ENCODE results near the gene FBXW12. TPM values are rescaled to one million over a fixed set of nuclear protein-coding genes. Genes with fewer than 3 reads are reported as not detected.

The FBXW12 gene
- total RNA-seq, 4 donors from 2014 or later = not detected

DNA sequence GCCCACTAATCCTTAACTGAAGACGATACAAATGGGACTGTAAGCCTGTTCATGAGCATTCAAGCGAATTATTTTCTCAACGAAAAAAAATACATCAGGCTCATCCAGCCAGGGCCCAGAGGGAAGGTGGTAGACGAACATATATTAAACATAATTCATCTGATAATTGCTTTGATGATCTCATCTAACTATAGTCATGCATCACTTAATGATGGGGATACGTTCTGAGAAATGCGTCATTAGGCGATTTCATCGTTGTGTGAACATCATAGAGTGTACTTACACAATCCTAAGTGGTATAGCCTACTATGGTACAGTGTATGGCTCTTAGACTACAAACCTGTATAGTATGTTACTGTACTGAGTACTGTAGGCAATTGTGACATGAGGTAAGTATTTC, 28.6 kb upstream of the FBXW12 start:
- TF ChIP-seq, protein P1, sequence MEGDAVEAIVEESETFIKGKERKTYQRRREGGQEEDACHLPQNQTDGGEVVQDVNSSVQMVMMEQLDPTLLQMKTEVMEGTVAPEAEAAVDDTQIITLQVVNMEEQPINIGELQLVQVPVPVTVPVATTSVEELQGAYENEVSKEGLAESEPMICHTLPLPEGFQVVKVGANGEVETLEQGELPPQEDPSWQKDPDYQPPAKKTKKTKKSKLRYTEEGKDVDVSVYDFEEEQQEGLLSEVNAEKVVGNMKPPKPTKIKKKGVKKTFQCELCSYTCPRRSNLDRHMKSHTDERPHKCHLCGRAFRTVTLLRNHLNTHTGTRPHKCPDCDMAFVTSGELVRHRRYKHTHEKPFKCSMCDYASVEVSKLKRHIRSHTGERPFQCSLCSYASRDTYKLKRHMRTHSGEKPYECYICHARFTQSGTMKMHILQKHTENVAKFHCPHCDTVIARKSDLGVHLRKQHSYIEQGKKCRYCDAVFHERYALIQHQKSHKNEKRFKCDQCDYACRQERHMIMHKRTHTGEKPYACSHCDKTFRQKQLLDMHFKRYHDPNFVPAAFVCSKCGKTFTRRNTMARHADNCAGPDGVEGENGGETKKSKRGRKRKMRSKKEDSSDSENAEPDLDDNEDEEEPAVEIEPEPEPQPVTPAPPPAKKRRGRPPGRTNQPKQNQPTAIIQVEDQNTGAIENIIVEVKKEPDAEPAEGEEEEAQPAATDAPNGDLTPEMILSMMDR (IDR thresholded peaks at IDR 0.05) = no peak
- no peak for TF ChIP-seq POLR2A (IDR thresholded peaks at IDR 0.05)
- no peak for DNase-seq
- Histone ChIP-seq H3K27me3 (no peaks in the 10 kb centered on the region), H3K9me3 (no peaks in the 10 kb centered on the region), H3K4me3 (no peak overlapping the region), H3K27ac (no peak overlapping the region), H3K4me1 (no peaks in the 10 kb centered on the region), H3K36me3 (no peaks in the 10 kb centered on the region)

DNA sequence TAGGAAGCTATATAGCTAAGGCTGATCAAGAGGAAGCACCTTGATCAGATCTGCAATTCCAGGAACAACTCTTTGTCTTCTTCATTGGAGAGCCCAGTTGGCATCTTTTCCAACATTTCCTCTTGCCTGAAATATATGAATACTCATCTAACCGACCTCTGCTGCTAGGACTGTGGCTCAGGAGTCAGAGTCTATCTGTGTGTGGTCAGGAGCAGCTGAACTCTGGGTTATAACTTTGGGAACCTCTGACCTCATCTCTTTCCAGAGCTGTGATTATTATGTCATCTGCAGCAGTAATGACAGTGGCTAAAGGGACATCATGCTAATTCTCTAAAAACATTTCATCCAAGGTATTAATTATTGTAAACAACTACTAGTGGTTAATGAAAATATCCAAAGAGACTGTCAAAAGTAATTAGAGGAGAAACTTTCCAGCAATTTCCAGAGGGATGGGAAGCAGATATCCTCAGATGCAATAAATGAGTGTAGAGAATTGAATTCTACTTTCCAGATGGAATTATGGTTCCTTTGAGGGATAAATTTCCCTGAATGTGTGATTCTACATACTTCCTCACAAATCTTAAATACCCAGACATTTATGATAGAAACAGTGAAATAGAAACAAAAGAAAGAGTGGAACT, 27.0 kb upstream of the FBXW12 start:
- H3K4me3 ChIP-seq = no peak overlapping the region
- TF ChIP-seq, protein P1 (IDR thresholded peaks at IDR 0.05) = no peak
- TF ChIP-seq POLR2A (IDR thresholded peaks at IDR 0.05) = no peak
- no peak overlapping the region for H3K27ac ChIP-seq
- no peaks in the 10 kb centered on the region for H3K27me3 ChIP-seq
- no peak for DNase-seq
- no peaks in the 10 kb centered on the region for H3K4me1 ChIP-seq
- H3K9me3 ChIP-seq = no peaks in the 10 kb centered on the region
- H3K36me3 ChIP-seq = no peaks in the 10 kb centered on the region

DNA sequence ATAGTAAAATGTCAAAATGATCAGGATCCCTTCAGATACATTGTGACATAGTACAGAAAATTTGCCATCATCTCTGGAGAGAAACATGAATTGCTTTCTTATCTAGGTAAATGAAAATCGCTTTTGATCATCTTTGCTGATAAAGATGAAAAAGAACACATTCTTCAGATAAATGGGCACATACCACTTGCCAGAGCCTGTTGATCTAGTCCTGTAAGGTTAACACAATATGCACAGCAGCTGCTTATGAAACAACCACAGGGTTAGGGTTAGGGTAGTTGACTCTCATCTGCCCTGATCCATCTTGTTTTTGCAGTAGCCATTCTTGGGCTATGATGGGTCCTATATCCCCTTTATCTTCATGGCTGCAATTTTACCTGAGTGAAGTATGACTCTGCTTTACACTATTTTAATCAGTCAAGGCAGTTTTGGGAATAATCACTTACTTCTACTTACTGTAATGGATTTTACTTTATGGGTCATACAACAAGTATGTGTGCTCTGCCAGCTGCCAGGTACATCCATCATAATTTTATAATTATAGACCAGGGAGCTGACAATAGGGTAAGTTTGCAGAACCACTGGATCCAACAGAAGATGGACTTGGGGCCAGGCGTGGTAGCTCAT, 26.0 kb upstream of the FBXW12 start:
- Histone ChIP-seq H3K4me3 (no peak overlapping the region), H3K4me1 (no peaks in the 10 kb centered on the region), H3K27ac (no peak overlapping the region), H3K9me3 (no peaks in the 10 kb centered on the region), H3K36me3 (no peaks in the 10 kb centered on the region), H3K27me3 (no peaks in the 10 kb centered on the region)
- no peak for TF ChIP-seq POLR2A (IDR thresholded peaks at IDR 0.05)
- TF ChIP-seq, protein P1 (IDR thresholded peaks at IDR 0.05) = no peak
- DNase-seq = no peak

GRCh38 chr3:48347500-48347899, 24.5 kb upstream of the FBXW12 start:
- DNase-seq = no peak
- H3K4me3 ChIP-seq = no peak overlapping the region

GRCh38 chr3:48352546-48352945, 19.5 kb upstream of the FBXW12 start:
- H3K27me3 ChIP-seq = no peaks in the 10 kb centered on the region
- no peaks in the 10 kb centered on the region for H3K4me1 ChIP-seq
- H3K9me3 ChIP-seq = peaks cover 0 to 3% (median 0%) of the 10 kb centered on the region in 4 donors
- H3K27ac ChIP-seq = no peak overlapping the region
- no peak for TF ChIP-seq POLR2A (IDR thresholded peaks at IDR 0.05)
- TF ChIP-seq, protein P1 (IDR thresholded peaks at IDR 0.05) = no peak
- H3K4me3 ChIP-seq = no peak overlapping the region
- H3K36me3 ChIP-seq = no peaks in the 10 kb centered on the region
- no peak for DNase-seq

More at GRCh38 chr3:48347500-48347899, 24.5 kb upstream of the FBXW12 start:
- Histone ChIP-seq H3K27me3 (no peaks in the 10 kb centered on the region), H3K9me3 (no peaks in the 10 kb centered on the region), H3K27ac (no peak overlapping the region), H3K4me1 (no peaks in the 10 kb centered on the region), H3K36me3 (no peaks in the 10 kb centered on the region)
- TF ChIP-seq POLR2A (IDR thresholded peaks at IDR 0.05) = no peak
- TF ChIP-seq, protein P1 (IDR thresholded peaks at IDR 0.05) = no peak
